Sigmoid colon (tissue), 4 donors: Measurements from ENCODE around the gene OAS2.

Experiments
- POLR2A ChIP-seq, 2 donors: fragments of 450-650 bp; IDR thresholded peaks; one replicate each; pipeline ENCODE4 v1.6.1; 2016; ENCODE audit warnings: antibody characterized with exemption in 2 of 2, mild to moderate bottlenecking in 2 of 2, moderate library complexity in 2 of 2
- POLR2AphosphoS5 ChIP-seq, 4 donors: sonication (generic); formaldehyde crosslinking; IDR thresholded peaks; one replicate each; pipeline ENCODE4 v1.6.1; 2017; ENCODE audit warnings: antibody characterized with exemption in 4 of 4
- TF ChIP-seq, protein P1 (sequence below), 4 experiments: fragments of 450-650 bp in 3 of 4; fragments of 200-600 bp in 1 of 4; IDR thresholded peaks; one replicate each; pipeline ENCODE4 v1.5.1; 2016 to 2019; ENCODE audit warnings: antibody characterized with exemption in 4 of 4, mild to moderate bottlenecking in 3 of 4, moderate library complexity in 2 of 4

DNA sequence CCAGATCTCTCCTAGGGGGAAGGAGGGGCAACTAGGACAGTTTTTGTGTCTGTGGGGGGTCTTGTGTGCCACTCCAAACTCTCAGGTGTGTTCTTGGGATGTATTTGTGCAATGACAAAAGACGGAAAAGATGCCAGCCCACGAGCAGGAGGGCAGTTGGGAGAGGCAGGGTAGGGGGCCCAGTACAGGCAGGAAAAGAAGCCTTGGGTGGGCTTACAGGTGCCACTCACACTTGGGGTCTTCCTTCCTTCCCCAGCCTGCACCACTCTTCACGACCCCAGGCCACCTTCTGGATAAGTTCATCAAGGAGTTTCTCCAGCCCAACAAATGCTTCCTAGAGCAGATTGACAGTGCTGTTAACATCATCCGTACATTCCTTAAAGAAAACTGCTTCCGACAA lies 24.4 kb downstream of the OAS2 start:
- no peak for TF ChIP-seq POLR2A (IDR thresholded peaks at IDR 0.05)
- no peak for TF ChIP-seq POLR2AphosphoS5 (IDR thresholded peaks at IDR 0.05)
- TF ChIP-seq, protein P1, sequence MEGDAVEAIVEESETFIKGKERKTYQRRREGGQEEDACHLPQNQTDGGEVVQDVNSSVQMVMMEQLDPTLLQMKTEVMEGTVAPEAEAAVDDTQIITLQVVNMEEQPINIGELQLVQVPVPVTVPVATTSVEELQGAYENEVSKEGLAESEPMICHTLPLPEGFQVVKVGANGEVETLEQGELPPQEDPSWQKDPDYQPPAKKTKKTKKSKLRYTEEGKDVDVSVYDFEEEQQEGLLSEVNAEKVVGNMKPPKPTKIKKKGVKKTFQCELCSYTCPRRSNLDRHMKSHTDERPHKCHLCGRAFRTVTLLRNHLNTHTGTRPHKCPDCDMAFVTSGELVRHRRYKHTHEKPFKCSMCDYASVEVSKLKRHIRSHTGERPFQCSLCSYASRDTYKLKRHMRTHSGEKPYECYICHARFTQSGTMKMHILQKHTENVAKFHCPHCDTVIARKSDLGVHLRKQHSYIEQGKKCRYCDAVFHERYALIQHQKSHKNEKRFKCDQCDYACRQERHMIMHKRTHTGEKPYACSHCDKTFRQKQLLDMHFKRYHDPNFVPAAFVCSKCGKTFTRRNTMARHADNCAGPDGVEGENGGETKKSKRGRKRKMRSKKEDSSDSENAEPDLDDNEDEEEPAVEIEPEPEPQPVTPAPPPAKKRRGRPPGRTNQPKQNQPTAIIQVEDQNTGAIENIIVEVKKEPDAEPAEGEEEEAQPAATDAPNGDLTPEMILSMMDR (IDR thresholded peaks at IDR 0.05): no peak
